Measurements from ENCODE around the gene OR1D5. TPM values are rescaled to one million over a fixed set of nuclear protein-coding genes. Genes with fewer than 3 reads are reported as not detected.
A peak's percentile ranks its signal among the peaks of the same experiment; 100 is the strongest.

OR1D5 gene
- total RNA-seq, 1 experiment from 2014 or later: not detected

GRCh38 chr17:3035968-3036280 lies 27.5 kb downstream of the OR1D5 start:
- Mint-ChIP-seq H3K27me3 (ENCODE audit: low read depth) (peaks cover under 1% of the 10 kb centered on the region; the same call in 1 of the 2 replicates), H3K36me3 (ENCODE audit: insufficient read depth in 1 of 3, low read depth in 3 of 3) (peaks cover under 1 to 6% (median under 1%) of the 10 kb centered on the region in 3 experiments; a peak in 5 of 7 replicates), H3K4me3 (no peak overlapping the region), H3K27ac (peak overlapping the region in 1 of 3 experiments; percentile 88; a peak in 2 of 7 replicates), H3K9me3 (no peaks in the 10 kb centered on the region), H3K4me1 (no peaks in the 10 kb centered on the region)
- Histone ChIP-seq H3K9me3 (ENCODE audit: control insufficient read depth, low read depth, low read length) (no peaks in the 10 kb centered on the region), H3K27ac (ENCODE audit: insufficient read length, low read depth, low read length) (no peak overlapping the region), H4K20me1 (ENCODE audit: control insufficient read depth, insufficient read depth, insufficient read length) (no peaks in the 10 kb centered on the region), H3K23me2 (ENCODE audit: insufficient read length, low read depth, low read length, poor library complexity, severe bottlenecking) (no peaks in the 10 kb centered on the region), H3K23ac (ENCODE audit: insufficient read length, low read depth, low read length) (no peak overlapping the region), H4K8ac (replicated peaks; ENCODE audit: insufficient read length, low read depth, low read length) (no peak overlapping the region), H2BK15ac (ENCODE audit: low read depth, low read length) (no peak overlapping the region), H3K4ac (ENCODE audit: low read depth, low read length) (no peak overlapping the region), H3K79me2 (ENCODE audit: insufficient read depth, low read length) (no peaks in the 10 kb centered on the region), H3K18ac (ENCODE audit: insufficient read length, low read depth, low read length) (no peak overlapping the region), H4K91ac (ENCODE audit: insufficient read length, low read depth, low read length) (no peak overlapping the region), H4K5ac (ENCODE audit: insufficient read length, low read depth, low read length) (no peak overlapping the region), H3K4me1 (ENCODE audit: insufficient read depth, low read length) (no peaks in the 10 kb centered on the region), H3T11ph (ENCODE audit: low read length) (no peak overlapping the region), H2BK12ac (ENCODE audit: insufficient read length, low read depth, low read length) (no peak overlapping the region), H3K4me2 (ENCODE audit: insufficient read depth, insufficient read length, low read length) (no peak overlapping the region), H2AK5ac (ENCODE audit: insufficient read length, low read length) (no peak overlapping the region), H3K56ac (ENCODE audit: insufficient read length, low read depth, low read length) (no peak overlapping the region), H3K9ac (ENCODE audit: extremely low read depth, insufficient read length, low read length) (no peak overlapping the region), H3K79me1 (ENCODE audit: insufficient read depth, low read depth, low read length, poor library complexity, severe bottlenecking) (no peaks in the 10 kb centered on the region), H2AFZ (ENCODE audit: low read length) (no peak overlapping the region), H3K27me3 (ENCODE audit: insufficient read depth, low read length) (no peaks in the 10 kb centered on the region), H3K14ac (ENCODE audit: insufficient read depth, low read length) (no peak overlapping the region), H2BK120ac (ENCODE audit: low read depth, low read length, poor library complexity, severe bottlenecking) (no peak overlapping the region), H2BK5ac (ENCODE audit: insufficient read length, low read length) (no peak overlapping the region), H2BK20ac (ENCODE audit: low read depth, low read length, poor library complexity, severe bottlenecking) (no peak overlapping the region)
- TF ChIP-seq, protein P1, sequence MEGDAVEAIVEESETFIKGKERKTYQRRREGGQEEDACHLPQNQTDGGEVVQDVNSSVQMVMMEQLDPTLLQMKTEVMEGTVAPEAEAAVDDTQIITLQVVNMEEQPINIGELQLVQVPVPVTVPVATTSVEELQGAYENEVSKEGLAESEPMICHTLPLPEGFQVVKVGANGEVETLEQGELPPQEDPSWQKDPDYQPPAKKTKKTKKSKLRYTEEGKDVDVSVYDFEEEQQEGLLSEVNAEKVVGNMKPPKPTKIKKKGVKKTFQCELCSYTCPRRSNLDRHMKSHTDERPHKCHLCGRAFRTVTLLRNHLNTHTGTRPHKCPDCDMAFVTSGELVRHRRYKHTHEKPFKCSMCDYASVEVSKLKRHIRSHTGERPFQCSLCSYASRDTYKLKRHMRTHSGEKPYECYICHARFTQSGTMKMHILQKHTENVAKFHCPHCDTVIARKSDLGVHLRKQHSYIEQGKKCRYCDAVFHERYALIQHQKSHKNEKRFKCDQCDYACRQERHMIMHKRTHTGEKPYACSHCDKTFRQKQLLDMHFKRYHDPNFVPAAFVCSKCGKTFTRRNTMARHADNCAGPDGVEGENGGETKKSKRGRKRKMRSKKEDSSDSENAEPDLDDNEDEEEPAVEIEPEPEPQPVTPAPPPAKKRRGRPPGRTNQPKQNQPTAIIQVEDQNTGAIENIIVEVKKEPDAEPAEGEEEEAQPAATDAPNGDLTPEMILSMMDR (conservative IDR thresholded peaks at IDR 0.05): no peak
- no peak for DNase-seq
- no CpG with 5 or more reads among the region's 7 CpGs for WGBS (ENCODE audit: extremely low coverage, insufficient read length, low lambda C conversion rate)

Data from H9 (cell line).